GM19193 (cell line): ENCODE results near the gene CSNK2A1.

ENCODE experiments used
- POLR2A ChIP-seq: IDR thresholded peaks from 4 replicates; pipeline ENCODE4 v1.6.1; 2011; ENCODE audit not compliant: insufficient read depth, insufficient read length; ENCODE audit errors: extremely low read depth

The CSNK2A1 gene

GRCh38 chr20:571754-572441 is 28.3 kb upstream of the CSNK2A1 start:
- TF ChIP-seq POLR2A = no peak

DNA sequence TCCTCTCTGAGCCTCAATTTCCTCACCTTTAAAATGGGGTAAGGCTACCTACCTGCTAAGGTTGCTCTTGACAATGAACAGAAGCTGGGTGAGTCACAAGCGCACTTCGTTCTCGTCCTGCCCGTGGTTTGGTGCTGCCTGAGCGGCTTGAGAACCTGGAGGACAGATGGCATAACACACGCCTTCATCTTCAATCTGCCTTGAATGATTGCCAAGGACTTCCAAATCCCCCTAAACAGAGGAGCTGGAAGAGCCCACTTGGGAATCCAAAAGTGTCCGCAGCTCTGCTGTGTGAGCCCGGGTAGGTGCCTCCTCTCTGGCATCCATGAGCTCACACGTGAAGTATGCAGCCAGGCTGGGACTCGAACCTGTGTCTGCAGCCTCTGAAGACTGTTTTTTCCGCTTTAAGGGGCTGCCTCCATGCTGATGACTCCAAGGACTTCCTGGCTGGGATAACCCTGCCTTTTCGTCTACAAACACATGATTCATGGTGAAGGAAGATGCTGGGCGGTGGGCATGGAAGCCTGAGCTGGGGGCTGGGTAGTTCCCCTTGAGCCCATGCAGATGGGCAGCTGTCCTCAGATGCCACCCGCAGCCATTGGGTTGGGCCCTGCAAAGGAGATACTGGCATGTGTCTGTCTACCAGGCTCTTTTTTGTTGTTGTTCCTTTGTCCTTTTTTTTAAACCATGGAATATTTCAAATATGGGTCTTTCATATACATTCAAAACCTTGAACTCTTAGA is 25.3 kb upstream of the CSNK2A1 start:
- TF ChIP-seq POLR2A = no peak

DNA sequence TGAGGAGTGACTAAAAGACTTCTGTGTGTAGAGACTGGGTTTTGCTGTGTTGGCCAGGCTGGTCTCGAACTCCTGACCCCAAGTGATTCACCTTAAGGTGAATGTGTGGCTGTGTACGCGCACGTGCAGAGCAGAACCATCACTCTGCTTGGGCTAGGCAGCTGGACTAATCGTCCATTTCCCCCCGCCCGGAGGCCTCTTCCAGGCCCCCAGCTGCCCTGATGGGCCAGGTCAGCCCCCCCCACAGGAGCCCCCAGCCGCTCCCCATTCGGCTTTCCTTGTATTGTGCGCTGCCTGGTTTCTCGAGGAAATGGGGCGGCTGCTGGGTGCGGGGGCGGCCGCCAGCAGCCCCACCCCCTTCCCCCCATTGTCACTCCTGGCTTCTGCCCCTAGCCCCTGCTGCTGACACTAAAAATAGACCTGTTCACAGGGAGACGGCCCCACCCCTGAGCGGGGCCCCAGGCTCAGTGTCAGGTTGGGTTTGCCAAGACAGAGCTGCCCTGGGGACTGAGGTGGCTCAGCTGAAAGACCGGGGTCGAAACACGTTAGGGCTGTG is 24.6 kb upstream of the CSNK2A1 start:
- TF ChIP-seq POLR2A = no peak

DNA sequence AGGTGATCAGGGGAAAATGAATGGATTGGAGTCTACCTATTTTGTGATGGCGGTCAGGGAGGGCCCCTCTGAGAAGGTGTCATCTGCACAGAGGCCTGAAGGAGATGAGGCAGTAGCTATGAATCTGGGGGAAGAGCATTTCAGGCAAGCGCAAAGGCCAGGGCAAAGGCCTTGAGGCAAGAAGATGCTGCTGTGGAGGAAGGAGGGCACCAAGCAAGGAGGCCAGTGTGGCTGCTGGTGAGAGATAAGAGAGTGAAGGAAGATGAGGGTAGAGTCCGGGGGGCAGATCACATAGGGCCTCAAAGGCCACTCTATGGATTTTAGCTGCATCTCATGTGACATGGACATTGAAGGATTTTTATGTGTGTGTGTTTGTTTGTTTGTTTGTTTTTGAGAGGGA is 20.6 kb upstream of the CSNK2A1 start:
- no peak for TF ChIP-seq POLR2A

DNA sequence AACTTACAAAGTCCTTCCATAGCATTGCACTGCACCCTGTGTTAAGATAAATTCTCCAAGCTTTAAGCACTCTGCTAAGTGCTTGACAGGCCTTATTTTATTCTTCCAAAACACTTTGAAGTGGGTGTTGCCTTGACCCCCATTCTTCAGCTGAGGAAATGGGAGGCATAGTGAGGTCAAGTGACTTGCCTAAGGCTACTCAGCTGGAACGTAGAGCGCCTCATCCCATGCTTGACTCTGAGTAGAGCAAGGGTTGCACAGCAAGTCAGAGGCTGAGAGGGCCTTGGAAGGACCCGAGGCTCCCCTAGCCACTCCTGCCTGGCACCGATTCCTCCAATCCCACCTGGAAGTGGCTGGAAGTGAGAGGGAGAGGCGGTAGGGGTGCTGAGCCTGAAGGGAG is 19.6 kb upstream of the CSNK2A1 start:
- no peak for TF ChIP-seq POLR2A

- no peak for TF ChIP-seq POLR2A
Observed at GRCh38 chr20:562232-562897, 18.8 kb upstream of the CSNK2A1 start.

GRCh38 chr20:561437-562231 is 18.0 kb upstream of the CSNK2A1 start:
- TF ChIP-seq POLR2A = no peak

- TF ChIP-seq POLR2A = no peak
Observed at GRCh38 chr20:560680-561079, 17.1 kb upstream of the CSNK2A1 start.

- TF ChIP-seq POLR2A = no peak
Observed at GRCh38 chr20:558117-558516, 14.5 kb upstream of the CSNK2A1 start.

DNA sequence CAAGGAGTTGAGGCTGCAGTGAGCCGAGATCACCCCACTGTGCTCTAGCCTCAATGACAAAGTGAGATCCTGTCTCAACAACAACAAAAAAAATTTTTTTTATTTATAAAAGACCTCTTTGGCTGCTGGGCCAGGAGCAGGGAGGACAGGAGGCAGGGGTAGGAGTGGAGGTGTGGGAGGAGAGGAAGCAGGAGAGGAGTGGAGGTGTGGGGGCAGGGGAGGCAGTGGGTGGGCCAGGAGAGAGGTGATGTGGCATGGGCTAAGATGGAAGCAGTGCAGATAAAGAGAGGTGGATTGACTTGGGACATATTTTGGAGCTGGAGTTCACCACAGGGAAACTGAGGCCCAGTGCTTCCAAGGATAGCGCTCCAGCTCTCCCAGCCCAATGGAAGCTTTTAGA is 13.4 kb upstream of the CSNK2A1 start:
- TF ChIP-seq POLR2A = no peak

GRCh38 chr20:555976-556385 is 12.4 kb upstream of the CSNK2A1 start:
- no peak for TF ChIP-seq POLR2A

DNA sequence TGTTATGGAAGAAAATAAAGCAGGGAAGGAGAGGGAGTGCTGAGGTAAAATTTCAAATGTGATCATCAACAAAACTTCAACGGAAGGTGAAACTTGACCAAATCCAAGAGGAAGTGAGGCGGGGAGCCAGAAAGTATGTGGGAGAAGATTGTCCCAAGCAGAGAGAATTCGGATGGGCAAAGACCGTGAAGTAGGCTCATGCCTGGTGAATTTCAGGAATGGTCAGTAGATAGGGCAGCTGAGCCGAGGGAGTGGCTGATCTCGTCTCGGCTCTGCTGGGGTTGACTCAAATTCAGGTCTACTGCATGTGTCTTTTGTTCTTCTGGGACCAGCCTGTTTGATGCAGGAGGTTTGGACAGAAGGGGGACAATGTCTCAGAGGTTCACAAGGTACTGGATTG is 7.0 kb upstream of the CSNK2A1 start:
- no peak for TF ChIP-seq POLR2A

DNA sequence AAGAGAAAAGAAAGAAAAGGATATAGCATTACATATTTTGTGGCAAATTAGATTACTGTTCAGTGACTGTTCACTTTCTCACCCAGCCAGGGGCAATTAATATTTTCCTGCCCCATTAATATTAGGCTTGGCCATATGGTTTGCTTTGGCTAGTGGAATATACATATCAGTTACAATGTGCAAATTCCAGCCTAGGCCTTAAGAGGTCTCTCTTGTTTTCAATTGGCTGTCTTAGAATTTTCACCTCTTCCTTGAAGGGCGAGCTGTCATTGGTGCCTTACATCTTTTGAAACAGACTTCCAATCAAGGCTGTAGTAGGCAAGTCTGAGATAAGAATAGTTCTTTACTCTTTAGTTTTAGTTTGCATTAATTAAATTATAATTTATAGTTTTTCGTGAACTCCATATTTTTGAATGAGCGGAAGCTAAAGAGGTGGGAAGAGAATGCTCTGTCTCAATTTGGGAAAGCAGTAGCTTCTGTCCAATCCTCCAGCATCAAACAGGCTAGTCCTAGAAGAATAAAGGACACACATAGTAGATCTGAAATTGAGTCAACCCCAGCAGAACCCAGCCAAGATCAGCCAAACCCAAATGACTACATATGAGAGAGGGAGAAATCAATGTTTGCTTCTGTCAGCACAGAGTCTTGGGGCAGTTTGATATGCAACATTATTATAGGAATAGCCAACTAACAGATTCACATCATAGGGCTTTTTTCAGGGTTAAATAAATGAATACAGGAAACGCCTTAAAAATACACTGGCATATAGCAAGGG is 6.3 kb upstream of the CSNK2A1 start:
- no peak for TF ChIP-seq POLR2A

- no peak for TF ChIP-seq POLR2A
Observed at GRCh38 chr20:548906-549305, 5.3 kb upstream of the CSNK2A1 start.
